Embryonic facial prominence (tissue), 1 donor: Measurements from ENCODE around the gene CHFR.
"Not testable (repeated sequence)": the region's sequence is repeated elsewhere in the genome, so short reads cannot be mapped to it uniquely, and the experiment has no call there.

Source experiments
- DNase-seq: peaks from one replicate; pipeline ENCODE4 v3.0.0-alpha.2; 2016; ENCODE audit errors: extremely low spot score

CHFR gene

GRCh38 chr12:132839558-132840235 is 47.7 kb downstream of the CHFR start:
- no peak for DNase-seq

GRCh38 chr12:132838410-132839080 is 48.9 kb downstream of the CHFR start:
- DNase-seq = no peak

GRCh38 chr12:132837693-132838409 is 49.6 kb downstream of the CHFR start:
- no peak for DNase-seq

- no peak for DNase-seq
These were observed 50.5 kb downstream of the CHFR start for GRCh38 chr12:132836795-132837331.

- not testable (repeated sequence) for DNase-seq
These were observed 51.2 kb downstream of the CHFR start for GRCh38 chr12:132836230-132836629.

- DNase-seq = no peak
These were observed 52.1 kb downstream of the CHFR start for GRCh38 chr12:132835076-132836025.

- no peak for DNase-seq
These were observed 53.2 kb downstream of the CHFR start for GRCh38 chr12:132834181-132834711.

- DNase-seq = no peak
These were observed 54.1 kb downstream of the CHFR start for GRCh38 chr12:132833341-132833740.

GRCh38 chr12:132831771-132832170 is 55.6 kb downstream of the CHFR start:
- DNase-seq = no peak

GRCh38 chr12:132828706-132829534 is 58.5 kb downstream of the CHFR start, which contains the start of gene GOLGA3:
TSS of gene GOLGA3 (minus strand) at chr12:132828869. CDS start at chr12:132822128, 6,741 bp downstream.
- peak; percentile 85 for DNase-seq

GRCh38 chr12:132827763-132828703 is 59.4 kb downstream of the CHFR start:
- DNase-seq = no peak

- DNase-seq = no peak
These were observed 61.5 kb downstream of the CHFR start for GRCh38 chr12:132825861-132826260.

- DNase-seq = no peak
These were observed 62.3 kb downstream of the CHFR start for GRCh38 chr12:132825089-132825488.

GRCh38 chr12:132824053-132824452 is 63.4 kb downstream of the CHFR start:
- DNase-seq = no peak

GRCh38 chr12:132818562-132818961 is 68.8 kb downstream of the CHFR start:
- DNase-seq = no peak

- DNase-seq = no peak
These were observed 73.2 kb downstream of the CHFR start for GRCh38 chr12:132814232-132814631.

- no peak for DNase-seq
These were observed 74.0 kb downstream of the CHFR start for GRCh38 chr12:132813443-132813842.

GRCh38 chr12:132812631-132813305 is 74.6 kb downstream of the CHFR start:
- no peak for DNase-seq
